ENCODE measurements around the gene OTX2.

DNA sequence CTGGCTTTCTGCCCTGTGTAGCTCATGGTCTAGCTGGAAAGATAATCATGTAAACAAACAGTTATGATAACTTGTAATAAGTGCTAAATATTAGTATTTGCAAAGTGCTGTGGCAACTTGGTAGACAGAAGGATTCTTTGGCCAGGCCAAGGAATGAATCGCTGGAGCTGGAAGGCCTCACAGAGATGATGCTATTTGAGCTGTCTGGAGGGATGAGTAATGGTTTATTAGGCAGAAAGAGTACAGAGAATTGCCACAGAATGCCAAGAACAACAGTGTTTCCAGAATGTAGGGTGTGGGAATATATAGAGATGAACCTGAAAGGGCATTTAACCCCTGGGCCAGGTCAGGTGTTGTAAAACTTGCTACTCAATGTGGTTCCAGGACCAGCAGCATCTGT is 27.6 kb downstream of the OTX2 start:
- TF ChIP-seq, protein P1, sequence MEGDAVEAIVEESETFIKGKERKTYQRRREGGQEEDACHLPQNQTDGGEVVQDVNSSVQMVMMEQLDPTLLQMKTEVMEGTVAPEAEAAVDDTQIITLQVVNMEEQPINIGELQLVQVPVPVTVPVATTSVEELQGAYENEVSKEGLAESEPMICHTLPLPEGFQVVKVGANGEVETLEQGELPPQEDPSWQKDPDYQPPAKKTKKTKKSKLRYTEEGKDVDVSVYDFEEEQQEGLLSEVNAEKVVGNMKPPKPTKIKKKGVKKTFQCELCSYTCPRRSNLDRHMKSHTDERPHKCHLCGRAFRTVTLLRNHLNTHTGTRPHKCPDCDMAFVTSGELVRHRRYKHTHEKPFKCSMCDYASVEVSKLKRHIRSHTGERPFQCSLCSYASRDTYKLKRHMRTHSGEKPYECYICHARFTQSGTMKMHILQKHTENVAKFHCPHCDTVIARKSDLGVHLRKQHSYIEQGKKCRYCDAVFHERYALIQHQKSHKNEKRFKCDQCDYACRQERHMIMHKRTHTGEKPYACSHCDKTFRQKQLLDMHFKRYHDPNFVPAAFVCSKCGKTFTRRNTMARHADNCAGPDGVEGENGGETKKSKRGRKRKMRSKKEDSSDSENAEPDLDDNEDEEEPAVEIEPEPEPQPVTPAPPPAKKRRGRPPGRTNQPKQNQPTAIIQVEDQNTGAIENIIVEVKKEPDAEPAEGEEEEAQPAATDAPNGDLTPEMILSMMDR (conservative IDR thresholded peaks at IDR 0.05; ENCODE audit: low read length), result no peak
- no peak for TF ChIP-seq EZH2phosphoT487 (IDR thresholded peaks at IDR 0.05; ENCODE audit: borderline replicate concordance, low read depth, low read length)
